ENCODE measurements around the gene NDRG4. TPM values are rescaled to one million over a fixed set of nuclear protein-coding genes. Genes with fewer than 3 reads are reported as not detected.

NDRG4 gene
- total RNA-seq, 1 donor from 2014 or later: 128 TPM

DNA sequence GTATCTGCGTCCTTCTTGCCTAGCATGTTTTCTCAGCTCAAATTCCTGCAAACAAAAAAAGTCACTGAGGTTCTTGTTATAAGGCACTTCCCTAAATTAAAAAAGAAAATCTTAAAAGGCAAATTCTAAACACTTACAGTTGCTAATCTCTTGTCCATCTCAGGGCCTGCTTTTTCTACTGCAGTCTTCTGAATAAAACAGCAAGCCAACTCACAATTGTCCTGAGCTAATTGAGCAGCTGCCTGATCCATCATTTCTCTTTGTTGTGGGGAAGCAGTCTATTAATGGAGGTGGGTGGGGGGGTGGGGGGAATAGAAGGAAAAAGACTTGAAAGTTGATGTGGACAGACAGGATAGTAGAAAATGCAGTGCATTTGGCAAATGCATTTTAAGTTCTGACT lies 42.3 kb downstream of the NDRG4 start:
- TF ChIP-seq POLR2AphosphoS5 (IDR thresholded peaks at IDR 0.05; ENCODE audit: insufficient read depth in 1 of 2, low read depth in 1 of 2) (no peak), POLR2A (IDR thresholded peaks at IDR 0.05) (no peak)
- TF ChIP-seq, protein P1, sequence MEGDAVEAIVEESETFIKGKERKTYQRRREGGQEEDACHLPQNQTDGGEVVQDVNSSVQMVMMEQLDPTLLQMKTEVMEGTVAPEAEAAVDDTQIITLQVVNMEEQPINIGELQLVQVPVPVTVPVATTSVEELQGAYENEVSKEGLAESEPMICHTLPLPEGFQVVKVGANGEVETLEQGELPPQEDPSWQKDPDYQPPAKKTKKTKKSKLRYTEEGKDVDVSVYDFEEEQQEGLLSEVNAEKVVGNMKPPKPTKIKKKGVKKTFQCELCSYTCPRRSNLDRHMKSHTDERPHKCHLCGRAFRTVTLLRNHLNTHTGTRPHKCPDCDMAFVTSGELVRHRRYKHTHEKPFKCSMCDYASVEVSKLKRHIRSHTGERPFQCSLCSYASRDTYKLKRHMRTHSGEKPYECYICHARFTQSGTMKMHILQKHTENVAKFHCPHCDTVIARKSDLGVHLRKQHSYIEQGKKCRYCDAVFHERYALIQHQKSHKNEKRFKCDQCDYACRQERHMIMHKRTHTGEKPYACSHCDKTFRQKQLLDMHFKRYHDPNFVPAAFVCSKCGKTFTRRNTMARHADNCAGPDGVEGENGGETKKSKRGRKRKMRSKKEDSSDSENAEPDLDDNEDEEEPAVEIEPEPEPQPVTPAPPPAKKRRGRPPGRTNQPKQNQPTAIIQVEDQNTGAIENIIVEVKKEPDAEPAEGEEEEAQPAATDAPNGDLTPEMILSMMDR (IDR thresholded peaks at IDR 0.05): no peak

DNA sequence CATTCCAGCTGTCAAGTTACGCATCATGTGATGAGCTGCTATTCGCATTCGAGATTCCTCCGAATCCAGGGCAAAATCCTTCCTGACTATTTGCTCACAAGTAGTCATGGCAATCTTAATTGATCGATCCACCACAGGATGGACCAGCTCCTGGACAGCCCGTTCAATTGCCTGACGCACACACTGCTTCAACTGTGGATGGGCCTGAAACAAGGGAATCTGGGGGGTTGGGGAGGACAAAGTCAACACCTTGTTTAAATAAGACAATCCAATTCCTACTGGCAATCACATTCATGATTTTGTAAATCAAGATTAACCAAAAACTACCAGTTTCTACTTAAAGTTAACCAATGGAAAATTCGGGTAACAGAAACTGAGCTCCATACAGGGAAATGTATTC lies 43.7 kb downstream of the NDRG4 start:
- no peak for TF ChIP-seq POLR2A (IDR thresholded peaks at IDR 0.05)
- TF ChIP-seq POLR2AphosphoS5 (IDR thresholded peaks at IDR 0.05; ENCODE audit: insufficient read depth in 1 of 2, low read depth in 1 of 2): no peak
- TF ChIP-seq, protein P1 (IDR thresholded peaks at IDR 0.05): no peak
- no peaks in the 10 kb centered on the region for H3K27me3 ChIP-seq
- intact Hi-C loops (cut with DNase I): no loop called here
- H3K4me1 ChIP-seq: no peaks in the 10 kb centered on the region
- no peak overlapping the region for H3K4me3 ChIP-seq
- H3K9me3 ChIP-seq: no peaks in the 10 kb centered on the region
- H3K36me3 ChIP-seq: peaks cover 0 to 98% of the 10 kb centered on the region in 2 donors
- no peak for DNase-seq (ENCODE audit: extremely low spot score in 2 of 2)
- no peak overlapping the region for H3K27ac ChIP-seq

More for the DNA sequence above, 42.3 kb downstream of the NDRG4 start:
- intact Hi-C loops (cut with DNase I): no loop called here
- H3K27me3 ChIP-seq: no peaks in the 10 kb centered on the region
- no peak for DNase-seq (ENCODE audit: extremely low spot score in 2 of 2)
- no peak overlapping the region for H3K4me3 ChIP-seq
- no peak overlapping the region for H3K27ac ChIP-seq
- peaks cover 0 to 99% of the 10 kb centered on the region in 2 donors for H3K36me3 ChIP-seq
- H3K9me3 ChIP-seq: no peaks in the 10 kb centered on the region
- no peaks in the 10 kb centered on the region for H3K4me1 ChIP-seq

DNA sequence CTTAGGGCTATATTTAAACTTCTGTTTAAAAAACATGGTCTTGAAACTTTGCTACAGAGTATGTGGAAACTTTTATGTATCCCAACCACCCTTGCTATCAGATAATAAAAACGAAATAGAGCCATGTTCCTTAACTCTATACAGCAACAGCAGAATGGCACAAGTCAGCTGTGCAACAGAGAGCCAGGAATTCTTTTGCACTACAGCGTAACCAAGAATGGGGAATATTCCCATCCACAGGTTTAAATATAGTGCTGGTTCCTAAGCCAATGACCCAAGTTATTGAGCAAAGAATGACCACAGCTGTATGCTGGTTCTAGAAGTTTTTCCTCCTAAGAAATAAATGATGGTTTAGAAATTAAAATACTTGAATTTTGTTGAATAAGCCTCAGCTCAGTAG lies 48.4 kb downstream of the NDRG4 start:
- no peak overlapping the region for H3K27ac ChIP-seq
- no peak for DNase-seq (ENCODE audit: extremely low spot score in 2 of 2)
- H3K36me3 ChIP-seq: peaks cover 0 to 95% of the 10 kb centered on the region in 2 donors
- no peaks in the 10 kb centered on the region for H3K9me3 ChIP-seq
- intact Hi-C loops (cut with DNase I): no loop called here
- no peaks in the 10 kb centered on the region for H3K27me3 ChIP-seq
- no peaks in the 10 kb centered on the region for H3K4me1 ChIP-seq
- H3K4me3 ChIP-seq: no peak overlapping the region
- no peak for TF ChIP-seq POLR2A (IDR thresholded peaks at IDR 0.05)
- TF ChIP-seq POLR2AphosphoS5 (IDR thresholded peaks at IDR 0.05; ENCODE audit: insufficient read depth in 1 of 2, low read depth in 1 of 2): no peak
- TF ChIP-seq, protein P1 (IDR thresholded peaks at IDR 0.05): no peak

DNA sequence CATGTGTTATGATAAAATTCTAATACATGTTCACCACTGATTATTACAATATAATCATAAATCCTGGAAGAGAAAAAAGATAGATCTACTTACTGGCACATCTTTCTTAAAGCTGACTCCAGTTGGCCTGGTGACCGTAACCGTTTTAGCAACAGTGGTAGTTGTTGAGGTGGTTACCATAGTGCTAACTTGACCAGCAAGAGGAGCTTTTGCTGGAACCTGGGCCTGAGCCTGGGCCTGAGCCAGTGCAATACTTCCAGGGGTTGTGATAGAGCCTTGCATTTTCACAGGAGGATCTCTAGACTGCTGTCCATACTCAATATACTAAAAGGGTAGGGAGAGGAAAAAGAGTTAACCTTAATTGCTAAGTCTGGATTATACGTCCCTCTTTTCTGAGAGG lies 51.6 kb downstream of the NDRG4 start:
- Histone ChIP-seq H3K27me3 (no peaks in the 10 kb centered on the region), H3K9me3 (no peaks in the 10 kb centered on the region), H3K4me3 (no peak overlapping the region), H3K36me3 (peaks cover 0 to 92% of the 10 kb centered on the region in 2 donors), H3K4me1 (no peaks in the 10 kb centered on the region), H3K27ac (no peak overlapping the region)
- intact Hi-C loops (cut with DNase I): no loop called here
- no peak for DNase-seq (ENCODE audit: extremely low spot score in 2 of 2)
- no peak for TF ChIP-seq POLR2AphosphoS5 (IDR thresholded peaks at IDR 0.05; ENCODE audit: insufficient read depth in 1 of 2, low read depth in 1 of 2)
- no peak for TF ChIP-seq POLR2A (IDR thresholded peaks at IDR 0.05)

DNA sequence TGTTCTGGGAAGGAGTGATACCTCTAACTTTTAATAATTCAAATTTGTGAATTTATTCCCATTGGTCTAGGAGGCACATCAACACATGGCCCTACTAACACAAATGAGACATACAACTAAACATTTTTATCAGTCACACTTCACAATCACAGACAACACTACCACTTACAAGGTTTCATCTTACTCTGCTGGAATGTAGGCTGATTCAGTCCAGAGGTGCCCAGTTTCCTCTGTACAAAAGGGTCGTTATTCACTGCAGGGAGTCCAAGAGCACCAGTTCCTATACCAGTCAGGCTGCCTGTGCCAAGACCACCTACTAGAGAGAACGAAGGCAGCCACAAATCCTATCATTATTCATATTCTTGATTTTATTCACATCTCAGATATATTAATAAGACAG lies 56.7 kb downstream of the NDRG4 start:
- Histone ChIP-seq H3K4me3 (no peak overlapping the region), H3K27ac (no peak overlapping the region), H3K4me1 (no peaks in the 10 kb centered on the region), H3K36me3 (peaks cover 3 to 75% of the 10 kb centered on the region in 2 donors), H3K27me3 (no peaks in the 10 kb centered on the region), H3K9me3 (no peaks in the 10 kb centered on the region)
- no peak for TF ChIP-seq POLR2A (IDR thresholded peaks at IDR 0.05)
- TF ChIP-seq, protein P1 (IDR thresholded peaks at IDR 0.05): no peak
- no peak for TF ChIP-seq POLR2AphosphoS5 (IDR thresholded peaks at IDR 0.05; ENCODE audit: insufficient read depth in 1 of 2, low read depth in 1 of 2)
- DNase-seq (ENCODE audit: extremely low spot score in 2 of 2): no peak
- intact Hi-C loops (cut with DNase I): no loop called here

Small RNAs within 50 kb of the gene (small RNA-seq; reads per million reads assigned to genes)
- not detected for gene RNU6-103P
- gene SNORA46: 74.0 reads per million, percentile 97 among the genes with 10 or more reads in this experiment
- not detected for gene SNORA50A

Other genes with a start within 250 kb of the NDRG4 start
- not detected for gene PRSS54, start 205.1 kb upstream of the NDRG4 start, total RNA-seq
- 7.4 TPM for gene GINS3, start 107.7 kb upstream of the NDRG4 start, total RNA-seq
- gene SETD6, start 15.4 kb downstream of the NDRG4 start, total RNA-seq: 79.1 TPM
- 115 TPM for gene CNOT1, start 129.7 kb downstream of the NDRG4 start, total RNA-seq
- gene SLC38A7, start 184.6 kb downstream of the NDRG4 start, total RNA-seq: 18.7 TPM
- 57.5 TPM for gene GOT2, start 234.2 kb downstream of the NDRG4 start, total RNA-seq

Measured in vagina (tissue), 2 donors.